HEK293 (cell line): ENCODE data around the gene ARFGEF2.
"Not testable (repeated sequence)": the region's sequence is repeated elsewhere in the genome, so short reads cannot be mapped to it uniquely, and the experiment has no call there.

Source experiments
- GLI4 ChIP-seq: fragments of 450-650 bp; formaldehyde crosslinking; IDR thresholded peaks from 2 replicates; pipeline ENCODE4 v1.5.1; 2016; ENCODE audit warnings: missing biosample characterization, missing genetic modification characterization
- KLF17 ChIP-seq: fragments of 450-650 bp; formaldehyde crosslinking; IDR thresholded peaks from 2 replicates; pipeline ENCODE4 v1.5.1; 2016; ENCODE audit warnings: missing biosample characterization, missing genetic modification characterization
- ZNF488 ChIP-seq: fragments of 450-650 bp; formaldehyde crosslinking; IDR thresholded peaks from 2 replicates; pipeline ENCODE4 v1.5.1; 2016; ENCODE audit warnings: missing biosample characterization, missing genetic modification characterization
- ZNF610 ChIP-seq: fragments of 450-650 bp; formaldehyde crosslinking; IDR thresholded peaks from 2 replicates; pipeline ENCODE4 v1.5.1; 2016; ENCODE audit warnings: missing biosample characterization, missing genetic modification characterization, borderline replicate concordance
- ZSCAN18 ChIP-seq: fragments of 450-650 bp; formaldehyde crosslinking; IDR thresholded peaks from 2 replicates; pipeline ENCODE4 v1.5.1; 2016; ENCODE audit warnings: missing biosample characterization, missing genetic modification characterization
- TF ChIP-seq, protein P1 (sequence below): fragments of 450-650 bp; formaldehyde crosslinking; IDR thresholded peaks from 2 replicates; pipeline ENCODE4 v1.5.1; 2016; ENCODE audit warnings: missing biosample characterization, missing genetic modification characterization

GRCh38 chr20:48979980-48980379 lies 58.5 kb downstream of the ARFGEF2 start:
- TF ChIP-seq ZNF488, ZSCAN18, GLI4, KLF17, ZNF610 (tag by site-specific recombination): not testable (repeated sequence)
- TF ChIP-seq, protein P1, sequence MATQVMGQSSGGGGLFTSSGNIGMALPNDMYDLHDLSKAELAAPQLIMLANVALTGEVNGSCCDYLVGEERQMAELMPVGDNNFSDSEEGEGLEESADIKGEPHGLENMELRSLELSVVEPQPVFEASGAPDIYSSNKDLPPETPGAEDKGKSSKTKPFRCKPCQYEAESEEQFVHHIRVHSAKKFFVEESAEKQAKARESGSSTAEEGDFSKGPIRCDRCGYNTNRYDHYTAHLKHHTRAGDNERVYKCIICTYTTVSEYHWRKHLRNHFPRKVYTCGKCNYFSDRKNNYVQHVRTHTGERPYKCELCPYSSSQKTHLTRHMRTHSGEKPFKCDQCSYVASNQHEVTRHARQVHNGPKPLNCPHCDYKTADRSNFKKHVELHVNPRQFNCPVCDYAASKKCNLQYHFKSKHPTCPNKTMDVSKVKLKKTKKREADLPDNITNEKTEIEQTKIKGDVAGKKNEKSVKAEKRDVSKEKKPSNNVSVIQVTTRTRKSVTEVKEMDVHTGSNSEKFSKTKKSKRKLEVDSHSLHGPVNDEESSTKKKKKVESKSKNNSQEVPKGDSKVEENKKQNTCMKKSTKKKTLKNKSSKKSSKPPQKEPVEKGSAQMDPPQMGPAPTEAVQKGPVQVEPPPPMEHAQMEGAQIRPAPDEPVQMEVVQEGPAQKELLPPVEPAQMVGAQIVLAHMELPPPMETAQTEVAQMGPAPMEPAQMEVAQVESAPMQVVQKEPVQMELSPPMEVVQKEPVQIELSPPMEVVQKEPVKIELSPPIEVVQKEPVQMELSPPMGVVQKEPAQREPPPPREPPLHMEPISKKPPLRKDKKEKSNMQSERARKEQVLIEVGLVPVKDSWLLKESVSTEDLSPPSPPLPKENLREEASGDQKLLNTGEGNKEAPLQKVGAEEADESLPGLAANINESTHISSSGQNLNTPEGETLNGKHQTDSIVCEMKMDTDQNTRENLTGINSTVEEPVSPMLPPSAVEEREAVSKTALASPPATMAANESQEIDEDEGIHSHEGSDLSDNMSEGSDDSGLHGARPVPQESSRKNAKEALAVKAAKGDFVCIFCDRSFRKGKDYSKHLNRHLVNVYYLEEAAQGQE (tag by site-specific recombination) = not testable (repeated sequence)
